Measurements from ENCODE around the gene MAU2. TPM values are rescaled to one million over a fixed set of nuclear protein-coding genes. Genes with fewer than 3 reads are reported as not detected.

The MAU2 gene
- total RNA-seq, 1 donor from 2014 or later: 55.3 TPM

- Mint-ChIP-seq H3K4me3 (ENCODE audit: low read depth) (no peak overlapping the region), H3K9me3 (no peaks in the 10 kb centered on the region), H3K4me1 (ENCODE audit: low read depth) (no peaks in the 10 kb centered on the region), H3K36me3 (ENCODE audit: low read depth) (peaks cover 53% of the 10 kb centered on the region), H3K27me3 (ENCODE audit: low read depth) (no peaks in the 10 kb centered on the region), H3K27ac (no peak overlapping the region)
- intact Hi-C loops (cut with micrococcal nuclease): no loop called here
- DNase-seq (ENCODE audit: low spot score): no peak
Observed at GRCh38 chr19:19294914-19295313, 25.7 kb upstream of the MAU2 start.

- intact Hi-C loops (cut with micrococcal nuclease): no loop called here
- no peak overlapping the region for H3K27ac Mint-ChIP-seq
- H3K4me1 Mint-ChIP-seq (ENCODE audit: low read depth): no peaks in the 10 kb centered on the region
Observed at GRCh38 chr19:19296953-19297689, 23.5 kb upstream of the MAU2 start.

GRCh38 chr19:19297759-19298158, 22.9 kb upstream of the MAU2 start:
- no peak overlapping the region for H3K27ac Mint-ChIP-seq
- DNase-seq (ENCODE audit: low spot score): no peak
- H3K36me3 Mint-ChIP-seq (ENCODE audit: low read depth): peaks cover 37% of the 10 kb centered on the region
- no peaks in the 10 kb centered on the region for H3K4me1 Mint-ChIP-seq (ENCODE audit: low read depth)
- no peaks in the 10 kb centered on the region for H3K27me3 Mint-ChIP-seq (ENCODE audit: low read depth)
- H3K9me3 Mint-ChIP-seq: no peaks in the 10 kb centered on the region
- no peak overlapping the region for H3K4me3 Mint-ChIP-seq (ENCODE audit: low read depth)
- intact Hi-C loops (cut with micrococcal nuclease): no loop called here

More at GRCh38 chr19:19296953-19297689, 23.5 kb upstream of the MAU2 start:
- no peak overlapping the region for H3K4me3 Mint-ChIP-seq (ENCODE audit: low read depth)
- H3K27me3 Mint-ChIP-seq (ENCODE audit: low read depth): no peaks in the 10 kb centered on the region
- H3K9me3 Mint-ChIP-seq: no peaks in the 10 kb centered on the region
- H3K36me3 Mint-ChIP-seq (ENCODE audit: low read depth): peaks cover 39% of the 10 kb centered on the region
- no peak for DNase-seq (ENCODE audit: low spot score)

- no peaks in the 10 kb centered on the region for H3K4me1 Mint-ChIP-seq (ENCODE audit: low read depth)
- H3K9me3 Mint-ChIP-seq: no peaks in the 10 kb centered on the region
- no peak overlapping the region for H3K27ac Mint-ChIP-seq
Observed at GRCh38 chr19:19300613-19301012, 20.0 kb upstream of the MAU2 start.

GRCh38 chr19:19303411-19303810, 17.2 kb upstream of the MAU2 start:
- Mint-ChIP-seq H3K27me3 (ENCODE audit: low read depth) (no peaks in the 10 kb centered on the region), H3K36me3 (ENCODE audit: low read depth) (peaks cover 33% of the 10 kb centered on the region), H3K4me3 (ENCODE audit: low read depth) (no peak overlapping the region), H3K4me1 (ENCODE audit: low read depth) (no peaks in the 10 kb centered on the region), H3K27ac (no peak overlapping the region), H3K9me3 (no peaks in the 10 kb centered on the region)
- intact Hi-C loops (cut with micrococcal nuclease): no loop called here
- DNase-seq (ENCODE audit: low spot score): no peak

More at GRCh38 chr19:19300613-19301012, 20.0 kb upstream of the MAU2 start:
- no peaks in the 10 kb centered on the region for H3K27me3 Mint-ChIP-seq (ENCODE audit: low read depth)
- H3K4me3 Mint-ChIP-seq (ENCODE audit: low read depth): no peak overlapping the region
- peaks cover 30% of the 10 kb centered on the region for H3K36me3 Mint-ChIP-seq (ENCODE audit: low read depth)
- DNase-seq (ENCODE audit: low spot score): no peak
- intact Hi-C loops (cut with micrococcal nuclease): no loop called here

GRCh38 chr19:19304186-19304965, 16.3 kb upstream of the MAU2 start:
- H3K36me3 Mint-ChIP-seq (ENCODE audit: low read depth): peaks cover 37% of the 10 kb centered on the region
- DNase-seq (ENCODE audit: low spot score): no peak
- intact Hi-C loops (cut with micrococcal nuclease): no loop called here
- no peaks in the 10 kb centered on the region for H3K9me3 Mint-ChIP-seq
- H3K4me3 Mint-ChIP-seq (ENCODE audit: low read depth): no peak overlapping the region
- no peaks in the 10 kb centered on the region for H3K4me1 Mint-ChIP-seq (ENCODE audit: low read depth)
- no peak overlapping the region for H3K27ac Mint-ChIP-seq
- no peaks in the 10 kb centered on the region for H3K27me3 Mint-ChIP-seq (ENCODE audit: low read depth)

- Mint-ChIP-seq H3K4me3 (ENCODE audit: low read depth) (no peak overlapping the region), H3K27me3 (ENCODE audit: low read depth) (no peaks in the 10 kb centered on the region), H3K36me3 (ENCODE audit: low read depth) (peaks cover 41% of the 10 kb centered on the region), H3K4me1 (ENCODE audit: low read depth) (no peaks in the 10 kb centered on the region), H3K9me3 (no peaks in the 10 kb centered on the region), H3K27ac (no peak overlapping the region)
- intact Hi-C loops (cut with micrococcal nuclease): no loop called here
- no peak for DNase-seq (ENCODE audit: low spot score)
Observed at GRCh38 chr19:19305066-19305465, 15.6 kb upstream of the MAU2 start.

GRCh38 chr19:19305696-19306095, 14.9 kb upstream of the MAU2 start:
- H3K27ac Mint-ChIP-seq: no peak overlapping the region
- no peak overlapping the region for H3K4me3 Mint-ChIP-seq (ENCODE audit: low read depth)
- no peak for DNase-seq (ENCODE audit: low spot score)
- H3K9me3 Mint-ChIP-seq: no peaks in the 10 kb centered on the region
- H3K4me1 Mint-ChIP-seq (ENCODE audit: low read depth): no peaks in the 10 kb centered on the region
- no peaks in the 10 kb centered on the region for H3K27me3 Mint-ChIP-seq (ENCODE audit: low read depth)
- peaks cover 46% of the 10 kb centered on the region for H3K36me3 Mint-ChIP-seq (ENCODE audit: low read depth)
- intact Hi-C loops (cut with micrococcal nuclease): no loop called here

GRCh38 chr19:19306191-19306590, 14.4 kb upstream of the MAU2 start:
- DNase-seq (ENCODE audit: low spot score): no peak

GRCh38 chr19:19308373-19308772, 12.3 kb upstream of the MAU2 start:
- H3K27ac Mint-ChIP-seq: no peak overlapping the region
- intact Hi-C loops (cut with micrococcal nuclease): no loop called here
- H3K36me3 Mint-ChIP-seq (ENCODE audit: low read depth): peaks cover 49% of the 10 kb centered on the region
- no peaks in the 10 kb centered on the region for H3K9me3 Mint-ChIP-seq
- no peaks in the 10 kb centered on the region for H3K27me3 Mint-ChIP-seq (ENCODE audit: low read depth)
- DNase-seq (ENCODE audit: low spot score): no peak
- H3K4me1 Mint-ChIP-seq (ENCODE audit: low read depth): peaks cover 3% of the 10 kb centered on the region
- H3K4me3 Mint-ChIP-seq (ENCODE audit: low read depth): no peak overlapping the region

More at GRCh38 chr19:19306191-19306590, 14.4 kb upstream of the MAU2 start:
- Mint-ChIP-seq H3K4me3 (ENCODE audit: low read depth) (no peak overlapping the region), H3K4me1 (ENCODE audit: low read depth) (no peaks in the 10 kb centered on the region), H3K36me3 (ENCODE audit: low read depth) (peaks cover 47% of the 10 kb centered on the region), H3K27me3 (ENCODE audit: low read depth) (no peaks in the 10 kb centered on the region), H3K9me3 (no peaks in the 10 kb centered on the region), H3K27ac (no peak overlapping the region)
- intact Hi-C loops (cut with micrococcal nuclease): no loop called here

- no peaks in the 10 kb centered on the region for H3K9me3 Mint-ChIP-seq
- peaks cover 39% of the 10 kb centered on the region for H3K36me3 Mint-ChIP-seq (ENCODE audit: low read depth)
- H3K27ac Mint-ChIP-seq: no peak overlapping the region
- DNase-seq (ENCODE audit: low spot score): no peak
- H3K4me3 Mint-ChIP-seq (ENCODE audit: low read depth): no peak overlapping the region
- H3K27me3 Mint-ChIP-seq (ENCODE audit: low read depth): no peaks in the 10 kb centered on the region
- intact Hi-C loops (cut with micrococcal nuclease): no loop called here
- H3K4me1 Mint-ChIP-seq (ENCODE audit: low read depth): peaks cover 15% of the 10 kb centered on the region
Observed at GRCh38 chr19:19315444-19315843, 5.2 kb upstream of the MAU2 start.

GRCh38 chr19:19316082-19316481, 4.5 kb upstream of the MAU2 start:
- intact Hi-C loops (cut with micrococcal nuclease): no loop called here
- Mint-ChIP-seq H3K4me1 (ENCODE audit: low read depth) (peaks cover 15% of the 10 kb centered on the region), H3K9me3 (no peaks in the 10 kb centered on the region), H3K27ac (no peak overlapping the region), H3K27me3 (ENCODE audit: low read depth) (no peaks in the 10 kb centered on the region), H3K36me3 (ENCODE audit: low read depth) (peaks cover 36% of the 10 kb centered on the region), H3K4me3 (ENCODE audit: low read depth) (no peak overlapping the region)
- DNase-seq (ENCODE audit: low spot score): no peak

- Mint-ChIP-seq H3K4me1 (ENCODE audit: low read depth) (peaks cover 29% of the 10 kb centered on the region), H3K27ac (peak overlapping the region; percentile 100), H3K27me3 (ENCODE audit: low read depth) (no peaks in the 10 kb centered on the region), H3K4me3 (ENCODE audit: low read depth) (peak overlapping the region; percentile 95), H3K36me3 (ENCODE audit: low read depth) (peaks cover 33% of the 10 kb centered on the region), H3K9me3 (no peaks in the 10 kb centered on the region)
- DNase-seq (ENCODE audit: low spot score): peak; percentile 11
- intact Hi-C loops (cut with micrococcal nuclease): loop anchor here (1.0 to 2.0 kb wide), 3 partner anchors 41 to 182 kb away; partner anchors contain the start of genes BORCS8, RFXANK and TMEM161A
Observed at GRCh38 chr19:19319732-19320360, 783 bp upstream of the MAU2 start.
